Stimulated activated CD8-positive, alpha-beta memory T cell treated with anti-CD3 and anti-CD28 coated beads, Interleukin-15, amount 100 ng/mL, for 24 hours (primary cell): ENCODE data around the gene ZNF726.
"Not testable (repeated sequence)": the region's sequence is repeated elsewhere in the genome, so short reads cannot be mapped to it uniquely, and the experiment has no call there.

ENCODE experiments used
- DNase-seq: peaks from one replicate; pipeline ENCODE4 v3.0.0-alpha.2; 2020; ENCODE audit warnings: low read depth

Gene ZNF726

DNA sequence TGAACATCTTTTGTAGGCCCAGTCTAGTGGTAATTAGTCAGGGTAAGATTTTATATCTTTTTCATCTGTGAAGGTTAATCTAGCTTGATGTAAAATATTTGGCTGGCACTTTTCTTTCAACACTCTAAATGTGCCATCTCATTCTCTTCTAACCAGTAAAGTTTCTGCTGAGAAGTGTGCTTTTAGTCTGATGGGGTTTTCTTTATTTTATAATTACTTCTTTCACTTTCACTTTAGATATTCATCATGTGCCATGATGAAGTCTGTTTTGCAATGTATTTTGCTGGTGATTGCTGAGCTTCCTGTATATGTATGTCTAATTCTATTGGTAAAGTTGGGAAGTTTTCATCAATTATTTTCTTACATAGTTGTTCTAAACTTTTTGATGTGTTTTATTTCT is 31.9 kb downstream of the ZNF726 start:
- no peak for DNase-seq

DNA sequence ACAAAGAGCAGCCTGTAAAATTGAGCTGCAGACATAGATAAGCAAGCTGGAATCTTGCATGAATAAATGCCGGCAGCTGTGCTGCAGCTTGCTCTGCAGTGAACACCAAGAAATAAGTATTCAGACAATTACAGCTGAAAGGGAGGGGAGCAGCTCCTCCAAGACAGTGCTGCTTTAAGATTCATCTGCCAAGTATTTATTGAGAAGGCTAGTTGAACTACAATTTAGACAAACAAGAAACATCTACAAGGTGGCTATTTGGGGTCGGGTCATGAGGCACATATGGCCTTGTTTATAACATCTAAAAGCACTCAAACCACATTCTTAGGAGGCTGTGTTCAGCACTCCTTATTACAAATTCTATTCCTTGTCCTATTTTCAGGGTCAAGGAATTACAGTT is 34.9 kb downstream of the ZNF726 start:
- DNase-seq, result no peak

DNA sequence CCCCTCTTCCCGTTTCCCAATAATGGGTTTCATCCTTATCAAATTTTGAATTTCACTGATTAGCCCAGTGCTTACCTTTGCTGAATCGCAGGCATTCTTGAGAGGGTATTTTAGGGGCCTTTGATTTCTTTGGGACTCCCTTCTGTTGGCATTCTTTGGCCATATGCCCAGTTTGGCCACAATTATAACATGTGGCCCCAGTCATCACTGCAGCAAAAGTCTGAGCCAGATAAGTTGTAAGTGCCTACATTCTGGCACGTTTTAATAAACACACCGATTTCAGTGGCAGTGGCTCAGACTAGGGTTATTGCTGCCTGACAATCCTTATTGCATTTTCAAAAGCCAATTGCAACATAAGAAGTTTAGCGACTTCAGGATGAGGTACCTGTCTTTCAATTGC is 41.4 kb downstream of the ZNF726 start:
- no peak for DNase-seq

DNA sequence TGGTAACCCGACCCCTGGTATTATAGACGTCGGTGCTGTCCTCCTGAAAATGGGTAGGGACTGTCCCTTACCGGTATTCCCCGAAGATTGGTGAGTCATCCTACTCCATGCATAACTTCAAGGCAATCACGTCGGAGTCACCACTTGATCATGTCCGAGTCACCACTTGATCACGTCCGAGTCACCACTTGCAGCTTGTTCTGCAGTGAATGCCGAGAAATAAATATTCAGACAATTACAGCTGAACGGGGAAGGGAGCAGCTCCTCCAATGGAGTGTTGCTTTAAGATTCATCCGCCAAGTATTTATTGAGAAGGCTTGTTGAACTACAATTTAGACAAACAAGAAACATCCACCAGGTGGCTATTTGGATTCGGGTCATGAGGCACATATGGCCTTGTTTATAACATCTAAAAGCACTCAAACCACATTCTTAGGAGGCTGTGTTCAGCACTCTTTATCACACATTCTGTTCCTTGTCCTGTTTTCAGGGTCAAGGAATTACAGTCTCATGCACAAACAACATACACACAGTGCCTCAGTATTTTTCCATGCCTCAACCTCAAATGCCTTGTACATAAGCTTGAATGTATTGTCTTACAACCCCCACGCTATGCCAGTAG is 43.1 kb downstream of the ZNF726 start:
- no peak for DNase-seq

DNA sequence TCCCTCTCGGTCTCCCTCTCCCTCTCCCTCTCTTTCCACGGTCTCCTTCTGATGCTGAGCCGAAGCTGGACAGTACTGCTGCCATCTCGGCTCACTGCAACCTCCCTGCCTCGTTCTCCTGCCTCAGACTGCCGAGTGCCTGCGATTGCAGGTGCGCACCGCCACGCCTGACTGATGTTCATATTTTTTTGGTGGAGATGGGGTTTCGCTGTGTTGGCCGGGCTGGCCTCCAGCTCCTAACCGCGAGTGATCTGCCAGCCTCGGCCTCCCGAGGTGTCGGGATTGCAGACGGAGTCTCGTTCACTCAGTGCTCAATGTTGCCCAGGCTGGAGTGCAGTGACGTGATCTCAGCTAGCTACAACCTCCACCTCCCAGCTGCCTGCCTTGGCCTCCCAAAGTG is 48.7 kb downstream of the ZNF726 start:
- not testable (repeated sequence) for DNase-seq

DNA sequence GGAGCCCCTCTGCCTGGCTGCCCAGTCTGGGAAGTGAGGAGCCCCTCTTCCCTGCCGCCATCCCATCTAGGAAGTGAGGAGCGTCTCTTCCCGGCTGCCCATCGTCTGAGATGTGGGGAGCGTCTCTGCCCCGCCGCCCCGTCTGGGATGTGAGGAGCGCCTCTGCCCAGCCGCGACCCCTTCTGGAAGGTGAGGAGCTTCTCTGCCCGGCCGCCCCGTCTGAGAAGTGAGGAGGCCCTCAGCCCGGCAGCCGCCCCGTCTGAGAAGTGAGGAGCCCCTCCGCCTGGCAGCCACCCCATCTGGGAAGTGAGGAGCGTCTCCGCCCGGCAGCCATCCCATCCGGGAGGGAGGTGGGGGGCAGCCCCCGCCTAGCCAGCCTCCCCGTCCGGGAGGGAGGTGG is 49.2 kb downstream of the ZNF726 start:
- DNase-seq, result not testable (repeated sequence)

DNA sequence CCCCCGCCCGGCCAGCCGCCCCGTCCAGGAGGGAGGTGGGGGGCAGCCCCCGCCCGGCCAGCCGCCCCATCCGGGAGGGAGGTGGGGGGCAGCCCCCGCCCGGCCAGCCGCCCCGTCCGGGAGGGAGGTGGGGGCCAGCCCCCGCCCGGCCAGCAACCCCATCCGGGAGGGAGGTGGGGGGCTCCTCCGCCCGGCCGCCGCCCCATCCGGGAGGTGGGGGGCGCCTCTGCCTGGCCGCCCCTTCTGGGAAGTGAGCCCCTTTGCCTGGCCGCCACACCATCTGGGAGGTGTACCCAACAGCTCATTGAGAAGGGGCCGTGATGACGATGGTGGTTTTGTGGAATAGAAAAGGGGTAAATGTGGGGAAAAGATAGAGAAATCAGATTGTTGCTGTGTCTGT is 49.6 kb downstream of the ZNF726 start:
- not testable (repeated sequence) for DNase-seq

DNA sequence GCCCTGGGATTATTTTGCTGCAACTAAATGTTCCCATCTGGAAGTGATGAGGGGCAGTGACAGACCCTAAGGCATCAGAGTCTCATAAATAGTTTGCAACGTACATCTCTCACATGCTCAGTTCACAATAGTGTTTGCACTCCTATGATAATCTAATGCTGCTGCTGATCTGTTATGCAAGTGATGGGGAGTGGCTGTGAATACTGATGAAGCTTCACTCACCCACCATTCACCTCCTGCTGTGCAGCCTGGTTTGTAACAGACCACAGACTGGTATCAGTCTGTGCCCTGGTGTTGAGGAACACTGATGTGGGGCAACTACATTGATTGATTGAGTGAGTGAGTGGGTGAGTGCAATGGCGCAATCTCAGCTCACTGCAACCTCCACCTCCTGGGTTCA is 54.9 kb downstream of the ZNF726 start:
- DNase-seq, result no peak

DNA sequence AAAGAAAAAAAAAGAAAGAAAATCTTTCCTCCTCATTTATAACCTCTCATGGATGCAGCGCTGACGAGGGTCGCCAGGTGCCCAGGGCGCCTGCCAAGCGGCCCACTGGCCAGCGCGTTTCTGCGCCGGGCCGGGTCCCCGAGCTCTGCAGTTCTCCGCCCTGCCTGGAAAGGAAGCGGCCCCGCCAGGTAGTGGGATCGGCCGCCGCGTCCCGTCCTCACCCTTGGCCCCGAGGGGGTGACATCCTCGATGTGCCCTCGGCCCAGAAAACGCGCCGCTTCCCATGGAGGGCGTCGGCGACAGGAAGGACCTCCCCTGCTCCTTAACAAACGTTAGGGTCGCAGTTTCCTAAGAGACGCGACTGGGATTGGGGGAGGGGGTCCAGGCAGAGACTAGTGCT is 56.9 kb downstream of the ZNF726 start:
- no peak for DNase-seq

DNA sequence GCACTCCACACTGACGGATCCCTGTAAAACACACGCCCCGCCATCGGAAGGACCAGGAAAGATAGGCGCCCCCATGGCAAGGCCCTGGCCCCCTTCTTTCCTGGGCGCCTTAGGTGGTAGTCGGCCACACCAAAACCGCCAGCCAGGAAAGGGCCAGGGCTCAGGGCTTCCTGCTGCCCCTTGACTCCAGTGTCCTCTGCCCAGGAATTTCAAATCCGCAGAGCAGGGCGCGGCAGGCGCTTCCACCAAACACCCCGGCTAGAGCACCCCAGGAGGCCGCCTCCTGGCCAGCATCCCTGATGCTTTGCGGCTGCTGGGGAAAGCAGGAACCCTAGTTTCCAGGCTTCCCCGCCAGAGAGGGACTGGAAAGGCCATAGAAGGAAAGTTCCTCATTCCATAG is 57.5 kb downstream of the ZNF726 start:
- no peak for DNase-seq

DNA sequence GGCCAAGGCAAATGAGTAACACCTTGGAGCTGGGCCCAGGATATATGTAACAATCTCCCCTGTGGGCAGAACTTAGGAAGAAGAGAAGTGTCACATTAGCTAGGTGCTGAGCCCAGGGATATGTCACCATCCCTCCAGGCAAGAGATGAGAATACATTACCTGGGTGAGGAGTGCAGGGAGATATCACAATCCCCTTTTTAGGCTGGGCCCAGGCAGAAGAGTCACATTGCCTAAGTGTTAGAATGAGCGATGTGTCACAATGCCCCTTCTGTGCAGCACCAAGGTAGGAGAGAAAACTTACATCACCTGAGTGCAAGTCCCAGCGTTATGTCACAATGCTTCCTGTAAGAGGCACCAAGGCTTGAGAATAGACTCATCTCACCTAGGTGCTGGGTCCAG is 60.3 kb downstream of the ZNF726 start:
- DNase-seq, result no peak

DNA sequence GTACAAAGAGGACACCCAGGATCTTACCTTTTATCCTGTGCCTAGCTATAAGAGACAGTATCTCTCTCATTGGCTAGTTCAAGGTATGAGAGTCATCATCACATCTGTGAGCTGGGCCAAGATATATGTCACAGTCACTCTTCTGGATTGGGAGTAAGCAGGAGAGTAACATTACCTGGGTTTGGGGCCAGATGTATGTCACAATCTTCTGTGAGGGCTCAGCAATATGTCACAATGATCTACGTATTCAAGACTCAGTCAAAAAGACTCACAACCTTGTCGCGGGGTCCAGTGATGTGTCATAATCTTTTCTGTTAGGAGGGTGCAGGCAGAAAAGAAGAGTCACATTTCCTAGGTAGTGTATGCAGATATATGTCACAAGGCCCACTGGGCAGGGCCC is 61.9 kb downstream of the ZNF726 start:
- not testable (repeated sequence) for DNase-seq

DNA sequence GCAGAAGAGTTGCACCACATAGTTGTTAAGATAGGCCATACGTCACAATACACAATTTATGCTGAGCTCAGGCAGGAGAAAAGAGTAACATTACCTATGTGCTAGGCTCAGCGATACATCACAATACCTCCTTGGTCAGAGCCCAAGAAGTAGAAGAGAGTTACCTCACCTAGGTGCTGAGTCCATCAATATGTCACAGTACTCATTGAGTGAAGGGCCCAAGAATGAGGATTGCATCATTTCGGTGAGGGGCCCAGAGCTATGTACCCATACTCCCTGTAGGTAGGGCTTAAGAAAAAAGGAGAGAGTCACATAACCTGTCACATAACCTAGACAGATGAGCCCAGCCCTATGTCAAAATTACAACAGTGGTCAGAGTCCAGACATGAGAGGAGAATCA is 62.6 kb downstream of the ZNF726 start:
- not testable (repeated sequence) for DNase-seq

DNA sequence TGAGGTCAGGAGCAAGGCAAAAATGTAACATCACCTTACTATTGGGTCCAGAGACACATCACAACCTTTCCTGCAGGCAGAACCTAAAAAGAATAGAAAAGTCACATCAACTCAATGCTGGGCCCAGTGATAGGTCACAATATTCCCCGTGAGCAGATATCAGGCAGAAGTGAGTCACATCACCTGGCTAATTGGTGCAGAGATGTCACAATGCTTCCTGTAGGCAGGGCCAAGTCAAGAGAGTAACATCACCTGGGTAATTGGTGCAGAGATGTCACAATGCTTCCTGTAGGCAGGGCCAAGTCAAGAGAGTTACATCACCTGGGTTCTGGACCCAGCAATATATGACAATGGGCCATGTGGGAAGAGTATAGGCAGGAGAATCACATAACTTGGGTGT is 63.4 kb downstream of the ZNF726 start:
- DNase-seq, result no peak

DNA sequence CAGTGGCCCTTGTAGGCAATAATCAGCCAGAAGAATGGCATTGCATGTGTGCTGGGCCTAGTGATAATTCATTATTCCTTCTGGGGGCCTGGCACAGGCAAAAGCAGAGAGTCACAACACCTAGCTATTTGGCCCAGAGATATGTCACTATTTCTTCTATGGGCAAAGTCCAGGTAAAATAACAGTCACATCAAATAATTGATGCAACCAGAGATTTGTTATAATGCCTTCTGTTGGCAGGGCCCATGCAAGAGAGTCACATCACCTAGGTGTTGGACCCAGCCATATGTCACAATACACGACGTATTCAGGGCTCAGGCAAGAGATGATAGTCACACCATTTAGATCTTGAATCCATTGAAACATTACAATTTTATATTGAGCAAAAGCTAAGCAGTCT is 66.1 kb downstream of the ZNF726 start:
- DNase-seq, result no peak

DNA sequence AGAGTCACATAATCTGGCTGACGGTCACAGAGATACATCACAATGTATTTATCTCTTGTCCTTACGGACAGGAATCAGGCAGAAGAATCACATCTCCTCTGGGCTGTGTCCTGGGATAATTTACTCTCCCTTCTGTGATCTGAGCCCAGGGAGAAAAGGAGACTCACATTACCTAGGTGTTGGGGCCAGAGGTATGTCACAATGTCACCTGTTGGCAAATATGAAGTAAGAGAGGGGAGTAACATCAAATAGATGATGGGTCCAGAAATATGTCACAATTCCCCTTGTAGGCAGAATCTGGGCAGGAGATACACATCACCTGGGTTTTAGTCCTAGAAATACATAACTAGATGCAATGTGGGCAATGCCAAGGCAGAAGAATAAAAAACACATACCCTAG is 67.2 kb downstream of the ZNF726 start:
- DNase-seq, result no peak

DNA sequence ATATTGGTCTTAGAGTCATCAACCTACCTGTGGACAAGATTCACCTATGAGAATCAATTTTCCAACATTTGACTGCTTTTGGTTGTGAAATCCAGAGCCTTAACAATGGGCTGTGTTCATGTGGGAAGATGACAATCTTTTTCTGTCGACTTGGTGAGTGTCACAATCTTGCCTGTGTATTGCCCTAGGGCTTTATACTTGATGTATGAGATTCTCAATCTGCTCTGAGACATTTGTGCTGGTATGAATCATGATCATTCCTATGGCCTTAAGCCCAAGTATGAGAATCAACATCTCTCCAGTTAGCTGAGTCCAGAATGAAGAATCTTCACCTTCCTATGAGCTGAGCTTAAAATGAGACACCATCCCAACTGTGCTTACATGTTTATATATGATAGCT is 68.7 kb downstream of the ZNF726 start:
- DNase-seq, result no peak
